HAP-1 (cell line): ENCODE data around the gene UPF1.
A peak's percentile ranks its signal among the peaks of the same experiment; 100 is the strongest.

Experiments
- DNase-seq, 2 experiments: peaks; one replicate each; pipeline ENCODE4 v3.0.0-alpha.2; 2016 to 2020; ENCODE audit warnings: low spot score in 2 of 2
- H3K27me3 ChIP-seq: fragments of 250-450 bp; sonication (Bioruptor Pico); 2 replicates; pipeline ENCODE4 v1.5.1; 2020; ENCODE audit warnings: low read depth, mild to moderate bottlenecking, moderate library complexity
- H3K36me3 ChIP-seq: fragments of 250-450 bp; sonication (Bioruptor Pico); replicated peaks from 2 replicates; pipeline ENCODE4 v1.5.1; 2020; ENCODE audit warnings: mild to moderate bottlenecking
- H3K4me1 ChIP-seq: fragments of 250-450 bp; sonication (Bioruptor Pico); 2 replicates; pipeline ENCODE4 v1.5.1; 2020; ENCODE audit warnings: mild to moderate bottlenecking
- H3K4me3 ChIP-seq: fragments of 250-450 bp; sonication (Bioruptor Pico); 2 replicates; pipeline ENCODE4 v1.5.1; 2020; ENCODE audit warnings: mild to moderate bottlenecking, moderate library complexity
- H3K9me3 ChIP-seq: fragments of 250-450 bp; sonication (Bioruptor Pico); 2 replicates; pipeline ENCODE4 v1.5.1; 2020; ENCODE audit warnings: mild to moderate bottlenecking, moderate library complexity
- in situ Hi-C: fragments of 300-500 bp; cut with MboI; formaldehyde crosslinking; loops from 3 replicates; pipeline ENCODE4 v1.14.3; 2020; ENCODE audit warnings: low sequenced_read_pairs, inconsistent platforms, mixed read lengths

Gene UPF1

DNA sequence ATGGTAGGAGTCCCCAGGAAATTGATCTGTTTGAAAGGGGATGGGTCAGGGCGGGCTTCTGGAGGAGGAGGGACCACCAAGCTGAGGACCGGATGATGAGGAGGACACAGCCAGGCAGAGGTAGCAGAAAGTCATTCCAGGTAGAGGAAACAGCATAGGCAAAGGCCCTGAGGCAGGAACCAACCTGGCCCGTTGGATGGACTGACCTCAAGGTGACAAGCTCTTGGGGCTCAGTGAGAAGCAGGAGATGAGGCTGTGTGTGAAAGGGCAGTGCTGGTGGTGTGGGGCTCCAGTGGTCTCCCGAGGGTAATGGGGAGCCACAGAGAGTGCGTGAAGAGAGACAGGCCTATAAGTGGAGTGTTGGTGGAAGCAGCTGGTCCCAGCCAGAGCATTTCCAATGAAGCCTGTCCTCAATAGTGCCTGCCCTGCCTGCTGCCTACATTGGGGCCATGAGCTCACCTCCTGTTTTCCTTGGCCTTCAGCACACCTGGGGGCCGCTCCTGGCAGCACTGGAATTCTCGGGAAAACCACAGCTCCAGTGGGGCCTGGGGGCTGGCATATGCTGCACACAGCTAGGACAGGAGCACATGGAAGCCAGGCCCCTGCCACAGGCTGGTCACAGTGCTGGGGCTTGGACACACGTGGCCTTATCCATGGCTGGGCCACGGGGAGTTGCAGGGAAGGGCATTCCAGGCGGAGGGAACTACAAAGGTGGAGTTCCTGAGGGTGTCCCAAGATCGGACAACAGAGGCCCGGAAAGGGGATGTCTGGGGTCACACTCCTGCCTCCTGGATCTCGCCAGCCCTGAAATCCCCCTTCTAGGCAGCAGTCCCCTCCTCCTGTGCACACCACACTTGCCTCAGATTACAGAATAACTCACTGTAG lies 38.4 kb upstream of the UPF1 start:
- H3K27me3 ChIP-seq: peaks cover 17% of the 10 kb centered on the region

DNA sequence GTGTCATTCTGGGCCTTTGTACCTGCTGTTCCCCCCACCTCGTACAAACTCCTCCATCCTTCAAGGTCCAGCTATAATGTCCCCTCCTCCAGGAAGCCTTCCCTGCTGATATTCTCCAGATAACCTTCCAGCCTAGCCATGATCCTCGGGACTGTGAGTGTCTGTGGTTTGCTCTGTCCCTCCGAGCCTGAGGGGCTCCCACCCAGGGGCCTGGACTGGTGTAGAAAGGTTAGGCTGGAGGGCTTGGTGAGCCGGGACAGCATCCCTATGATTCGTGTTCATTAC lies 37.8 kb upstream of the UPF1 start:
- DNase-seq: no peak
- Histone ChIP-seq H3K27me3 (peaks cover 14% of the 10 kb centered on the region), H3K9me3 (no peaks in the 10 kb centered on the region), H3K36me3 (no peaks in the 10 kb centered on the region), H3K4me1 (peaks cover 6% of the 10 kb centered on the region), H3K4me3 (no peak overlapping the region)
- in situ Hi-C loops: no loop called here

More for the DNA sequence above, 38.4 kb upstream of the UPF1 start:
- Histone ChIP-seq H3K4me1 (peaks cover 6% of the 10 kb centered on the region), H3K4me3 (no peak overlapping the region), H3K36me3 (no peaks in the 10 kb centered on the region), H3K9me3 (no peaks in the 10 kb centered on the region)
- in situ Hi-C loops: no loop called here
- DNase-seq: no peak

GRCh38 chr19:18794692-18795091 lies 37.1 kb upstream of the UPF1 start:
- H3K4me3 ChIP-seq: no peak overlapping the region
- no peaks in the 10 kb centered on the region for H3K9me3 ChIP-seq
- no peaks in the 10 kb centered on the region for H3K36me3 ChIP-seq
- peaks cover 6% of the 10 kb centered on the region for H3K4me1 ChIP-seq
- peaks cover 11% of the 10 kb centered on the region for H3K27me3 ChIP-seq
- in situ Hi-C loops: no loop called here
- DNase-seq: no peak

GRCh38 chr19:18795540-18795939 lies 36.2 kb upstream of the UPF1 start:
- no peak overlapping the region for H3K4me3 ChIP-seq
- in situ Hi-C loops: no loop called here
- H3K27me3 ChIP-seq: peaks cover 6% of the 10 kb centered on the region
- no peak for DNase-seq
- peaks cover 3% of the 10 kb centered on the region for H3K4me1 ChIP-seq
- H3K36me3 ChIP-seq: no peaks in the 10 kb centered on the region
- no peaks in the 10 kb centered on the region for H3K9me3 ChIP-seq

DNA sequence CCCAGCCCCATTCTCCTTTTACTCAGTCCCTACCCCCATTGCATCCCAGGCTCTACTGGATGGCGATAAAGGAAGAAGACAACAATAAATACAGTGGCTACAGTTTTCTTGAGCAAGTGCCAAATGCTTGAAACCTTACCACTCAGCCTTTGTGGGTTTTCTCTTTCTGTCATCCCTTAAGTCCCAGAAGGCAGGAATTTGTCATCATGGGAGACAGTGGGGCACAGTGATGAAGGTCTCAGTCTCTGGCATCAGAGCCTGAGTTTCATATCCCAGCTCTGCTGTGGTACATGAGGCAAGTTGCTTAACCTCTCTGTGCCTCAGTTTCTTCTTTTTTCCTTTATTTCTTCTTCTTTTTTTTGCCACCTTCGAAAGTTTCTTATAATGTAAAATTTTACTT lies 35.5 kb upstream of the UPF1 start:
- Histone ChIP-seq H3K9me3 (no peaks in the 10 kb centered on the region), H3K4me1 (no peaks in the 10 kb centered on the region), H3K4me3 (no peak overlapping the region), H3K27me3 (no peaks in the 10 kb centered on the region; the same call in 1 of the 2 replicates), H3K36me3 (no peaks in the 10 kb centered on the region)
- DNase-seq: no peak
- in situ Hi-C loops: no loop called here

DNA sequence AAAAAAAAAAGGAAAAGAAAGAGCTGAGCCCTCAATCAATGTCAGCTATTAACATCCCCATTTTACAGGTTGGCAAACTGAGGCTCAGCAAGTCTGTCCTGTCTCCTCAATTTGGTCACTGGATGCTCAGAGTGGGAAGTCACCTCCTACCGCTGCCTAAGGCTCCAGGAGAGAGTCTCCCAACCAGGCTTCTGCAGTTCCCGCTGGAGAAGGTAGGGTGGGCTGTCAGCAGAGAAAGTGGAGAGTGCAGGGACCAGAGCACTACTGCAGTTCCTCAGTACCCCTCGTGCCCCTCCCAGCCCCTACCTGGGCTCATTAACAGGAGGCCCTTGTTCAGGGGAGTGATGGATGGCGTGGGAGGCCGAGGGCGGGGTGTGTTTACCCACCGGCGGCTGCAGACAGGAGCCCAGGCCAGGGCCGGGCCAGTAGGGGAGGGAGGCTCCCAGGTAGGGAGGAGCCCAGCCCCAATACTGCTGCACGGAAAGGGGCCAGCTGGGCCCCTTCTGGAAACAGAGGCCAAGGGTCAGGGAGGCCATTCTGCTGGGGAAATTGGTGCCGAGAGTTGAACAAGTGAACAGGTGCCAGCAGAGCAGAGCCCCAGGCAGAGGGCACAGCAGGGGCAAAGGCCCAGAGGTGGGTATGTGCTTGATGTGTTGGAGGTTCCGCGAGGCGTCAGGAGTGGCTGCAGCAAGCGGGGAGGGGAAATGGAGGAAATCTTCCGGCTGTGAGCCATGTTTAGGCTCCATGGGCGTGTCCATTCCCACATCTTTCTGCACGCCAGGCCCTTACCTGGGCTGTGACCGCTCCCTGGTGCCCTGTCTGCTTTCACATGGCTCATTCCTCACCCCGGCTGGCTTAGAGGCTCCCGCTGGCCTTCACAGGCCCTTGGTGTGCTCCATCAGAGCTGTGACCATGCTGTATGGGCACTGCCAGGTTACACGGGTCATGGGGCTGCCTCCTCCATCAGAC lies 33.1 kb upstream of the UPF1 start:
- in situ Hi-C loops: no loop called here
- no peak for DNase-seq
- no peaks in the 10 kb centered on the region for H3K4me1 ChIP-seq
- no peaks in the 10 kb centered on the region for H3K9me3 ChIP-seq
- no peaks in the 10 kb centered on the region for H3K36me3 ChIP-seq
- H3K27me3 ChIP-seq: no peaks in the 10 kb centered on the region
- H3K4me3 ChIP-seq: no peak overlapping the region

DNA sequence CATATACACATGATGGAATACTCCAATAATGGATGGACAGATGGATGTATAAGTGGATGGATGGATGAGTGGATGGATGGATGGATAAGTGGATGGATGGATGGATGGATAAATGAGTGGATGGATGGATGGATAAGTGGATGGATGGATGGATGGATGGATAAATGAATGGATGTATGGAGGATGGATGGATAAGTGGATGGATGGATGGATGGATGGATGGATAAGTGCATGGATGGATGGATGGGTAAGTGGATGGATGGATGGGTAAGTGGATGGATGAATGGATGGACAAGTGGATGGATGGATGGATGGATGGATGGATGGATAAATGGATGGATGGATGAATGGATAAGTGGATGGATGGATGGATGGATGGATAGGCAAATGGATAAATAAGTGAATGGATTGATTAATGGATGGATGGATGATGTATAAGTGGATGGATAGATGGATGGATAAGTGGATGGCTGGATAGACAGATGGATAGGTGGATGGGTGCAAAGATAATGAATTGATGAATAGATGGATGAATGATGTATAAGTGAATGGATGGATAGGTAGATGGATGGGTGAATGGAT lies 32.3 kb upstream of the UPF1 start:
- in situ Hi-C loops: no loop called here
- H3K4me3 ChIP-seq: no peak overlapping the region
- no peaks in the 10 kb centered on the region for H3K36me3 ChIP-seq
- H3K9me3 ChIP-seq: no peaks in the 10 kb centered on the region
- no peak for DNase-seq
- H3K4me1 ChIP-seq: no peaks in the 10 kb centered on the region
- no peaks in the 10 kb centered on the region for H3K27me3 ChIP-seq

- no peaks in the 10 kb centered on the region for H3K9me3 ChIP-seq
- H3K4me3 ChIP-seq: no peak overlapping the region
- in situ Hi-C loops: no loop called here
- no peak for DNase-seq
- H3K27me3 ChIP-seq: no peaks in the 10 kb centered on the region
- H3K4me1 ChIP-seq: no peaks in the 10 kb centered on the region
- H3K36me3 ChIP-seq: no peaks in the 10 kb centered on the region
These were observed 31.7 kb upstream of the UPF1 start for GRCh38 chr19:18800079-18800478.

GRCh38 chr19:18800636-18801035 lies 31.1 kb upstream of the UPF1 start:
- Histone ChIP-seq H3K9me3 (no peaks in the 10 kb centered on the region), H3K4me1 (no peaks in the 10 kb centered on the region), H3K27me3 (no peaks in the 10 kb centered on the region), H3K36me3 (no peaks in the 10 kb centered on the region), H3K4me3 (no peak overlapping the region)
- in situ Hi-C loops: no loop called here
- no peak for DNase-seq

GRCh38 chr19:18802354-18802753 lies 29.4 kb upstream of the UPF1 start:
- Histone ChIP-seq H3K4me1 (no peaks in the 10 kb centered on the region), H3K27me3 (no peaks in the 10 kb centered on the region), H3K36me3 (no peaks in the 10 kb centered on the region), H3K4me3 (no peak overlapping the region), H3K9me3 (no peaks in the 10 kb centered on the region)
- DNase-seq: peak in 1 of 2 experiments; percentile 44
- in situ Hi-C loops: no loop called here

DNA sequence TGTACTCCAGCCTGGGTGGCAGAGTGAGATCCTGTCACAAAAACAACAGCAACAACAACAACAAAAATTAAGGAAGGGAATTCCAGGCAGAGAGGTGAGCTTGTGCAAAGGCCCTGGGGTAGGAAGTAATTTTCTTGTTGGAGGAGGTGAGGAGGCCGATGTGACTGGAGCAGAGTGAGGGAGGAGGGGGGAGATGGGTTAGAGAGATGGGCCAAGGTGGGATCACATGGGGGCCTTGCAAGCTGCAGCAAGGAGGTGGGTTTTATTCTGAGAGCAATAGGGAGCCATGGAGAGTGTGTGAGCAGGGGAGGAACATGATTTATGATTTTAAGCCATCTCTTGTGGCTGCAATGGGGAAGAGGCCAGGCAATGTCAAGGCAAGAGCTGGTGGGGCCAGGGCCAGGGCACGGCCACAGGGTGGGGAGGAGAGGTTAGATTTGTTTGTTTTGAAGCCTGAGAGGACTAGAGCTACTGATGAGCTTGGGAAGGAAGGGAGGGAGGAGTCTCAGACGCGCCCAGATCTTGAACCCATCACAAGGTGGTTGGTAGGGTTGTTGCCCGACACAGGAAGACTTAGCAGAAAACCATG lies 28.1 kb upstream of the UPF1 start:
- Histone ChIP-seq H3K9me3 (no peaks in the 10 kb centered on the region), H3K4me3 (no peak overlapping the region)

DNA sequence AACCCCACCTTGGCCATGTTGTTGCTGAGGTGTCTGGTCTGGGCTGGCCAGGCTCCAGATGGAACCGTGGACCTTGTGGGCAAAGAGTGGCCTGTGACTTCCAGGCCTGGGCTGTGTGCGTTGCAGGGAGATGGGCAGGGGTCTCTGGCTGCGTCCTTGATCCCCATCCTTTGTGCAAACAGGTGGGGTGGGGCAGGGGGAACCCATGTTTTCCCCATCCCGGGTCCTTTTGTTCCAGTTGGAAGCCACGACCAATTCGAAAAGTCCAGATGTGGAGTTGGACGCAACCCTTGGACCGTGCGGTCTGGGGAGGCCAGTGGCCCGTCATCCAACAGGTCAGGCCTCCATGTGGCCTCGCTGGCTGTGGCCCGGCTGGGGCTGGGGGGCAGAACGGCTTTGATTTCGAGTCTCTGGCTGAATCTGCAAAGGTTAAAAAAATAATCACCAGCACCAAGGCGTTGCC lies 27.6 kb upstream of the UPF1 start:
- no peak for DNase-seq
- Histone ChIP-seq H3K9me3 (no peaks in the 10 kb centered on the region), H3K4me1 (no peaks in the 10 kb centered on the region), H3K36me3 (no peaks in the 10 kb centered on the region), H3K27me3 (peaks cover 3% of the 10 kb centered on the region; the same call in 1 of the 2 replicates), H3K4me3 (no peak overlapping the region)
- in situ Hi-C loops: no loop called here

More for the DNA sequence above, 28.1 kb upstream of the UPF1 start:
- in situ Hi-C loops: no loop called here
- Histone ChIP-seq H3K27me3 (no peaks in the 10 kb centered on the region), H3K4me1 (no peaks in the 10 kb centered on the region), H3K36me3 (no peaks in the 10 kb centered on the region)
- DNase-seq: no peak

GRCh38 chr19:18804643-18805042 lies 27.1 kb upstream of the UPF1 start:
- DNase-seq: no peak
- in situ Hi-C loops: no loop called here
- H3K4me1 ChIP-seq: no peaks in the 10 kb centered on the region
- H3K9me3 ChIP-seq: no peaks in the 10 kb centered on the region
- peaks cover 7% of the 10 kb centered on the region; the same call in 1 of the 2 replicates for H3K27me3 ChIP-seq
- H3K4me3 ChIP-seq: no peak overlapping the region
- H3K36me3 ChIP-seq: no peaks in the 10 kb centered on the region
